CD4-positive, alpha-beta T cell treated with Interleukin-15 for 1 hour (primary cell): Measurements from ENCODE around the gene MAD2L2.

Experiments
- DNase-seq: peaks from one replicate; pipeline ENCODE4 v3.0.0-alpha.2; 2020

Gene MAD2L2

GRCh38 chr1:11651017-11651416 lies 29.9 kb downstream of the MAD2L2 start:
- no peak for DNase-seq

GRCh38 chr1:11650331-11650991 lies 30.5 kb downstream of the MAD2L2 start:
- DNase-seq: peak; percentile 86

GRCh38 chr1:11649624-11650330 lies 31.2 kb downstream of the MAD2L2 start:
- no peak for DNase-seq

- DNase-seq: no peak
These were observed 31.7 kb downstream of the MAD2L2 start for GRCh38 chr1:11649237-11649623.

- peak; percentile 46 for DNase-seq
These were observed 32.2 kb downstream of the MAD2L2 start for GRCh38 chr1:11648732-11649158.

- no peak for DNase-seq
These were observed 32.9 kb downstream of the MAD2L2 start for GRCh38 chr1:11648039-11648438.

- no peak for DNase-seq
These were observed 33.6 kb downstream of the MAD2L2 start for GRCh38 chr1:11647333-11647732.

- DNase-seq: no peak
These were observed 34.6 kb downstream of the MAD2L2 start for GRCh38 chr1:11646317-11646716.

- DNase-seq: peak; percentile 77
These were observed 35.2 kb downstream of the MAD2L2 start for GRCh38 chr1:11645670-11646265.

- no peak for DNase-seq
These were observed 35.7 kb downstream of the MAD2L2 start for GRCh38 chr1:11645270-11645669.

- no peak for DNase-seq
These were observed 37.2 kb downstream of the MAD2L2 start for GRCh38 chr1:11643782-11644181.

- peak; percentile 63 for DNase-seq
These were observed 38.4 kb downstream of the MAD2L2 start for GRCh38 chr1:11642418-11643017.

GRCh38 chr1:11641776-11642305 lies 39.1 kb downstream of the MAD2L2 start:
- no peak for DNase-seq

GRCh38 chr1:11640944-11641343 lies 40.0 kb downstream of the MAD2L2 start:
- no peak for DNase-seq

GRCh38 chr1:11640101-11640500 lies 40.8 kb downstream of the MAD2L2 start:
- no peak for DNase-seq

- no peak for DNase-seq
These were observed 41.6 kb downstream of the MAD2L2 start for GRCh38 chr1:11639372-11639771.

GRCh38 chr1:11638121-11638520 lies 42.8 kb downstream of the MAD2L2 start:
- no peak for DNase-seq

GRCh38 chr1:11634365-11635192 lies 46.4 kb downstream of the MAD2L2 start:
- no peak for DNase-seq

GRCh38 chr1:11629184-11630016 lies 51.5 kb downstream of the MAD2L2 start:
- DNase-seq: no peak

- no peak for DNase-seq
These were observed 52.2 kb downstream of the MAD2L2 start for GRCh38 chr1:11628767-11629166.

- no peak for DNase-seq
These were observed 54.4 kb downstream of the MAD2L2 start for GRCh38 chr1:11626551-11626950.
